Measurements from ENCODE around the gene SEPSECS. TPM values are rescaled to one million over a fixed set of nuclear protein-coding genes. Genes with fewer than 3 reads are reported as not detected.
A peak's percentile ranks its signal among the peaks of the same experiment; 100 is the strongest.

The SEPSECS gene
- total and polyA plus RNA-seq, 2 of the 13 experiments (the other 11 are each of a cell fraction or from before 2014, with no cell fraction given) = 9.4 to 14.3 TPM

- CTCF ChIA-PET (ENCODE audit: low intra/inter-chr PET ratio, low total read pairs) = no interaction called here
- Histone ChIP-seq H3K36me3 (replicated peaks in 1 of 2; ENCODE audit: control insufficient read depth in 1 of 2, insufficient read depth in 2 of 2, low read length in 2 of 2) (no peaks in the 10 kb centered on the region), H3K9ac (ENCODE audit: insufficient read depth, low read depth, low read length) (no peak overlapping the region), H3K4me3 (replicated peaks in 1 of 3; ENCODE audit: insufficient read depth in 1 of 3, low read depth in 2 of 3, low read length in 3 of 3) (no peak overlapping the region), H2AFZ (ENCODE audit: low read length) (no peak overlapping the region), H3K4me1 (ENCODE audit: insufficient read depth, low read length) (peaks cover 7% of the 10 kb centered on the region), H3K27me3 (ENCODE audit: control insufficient read depth in 1 of 2, insufficient read depth in 2 of 2, low read length in 2 of 2) (no peaks in the 10 kb centered on the region; a peak in 1 of 5 replicates), H3K79me2 (ENCODE audit: insufficient read depth, low read length) (no peaks in the 10 kb centered on the region), H3K4me2 (ENCODE audit: low read depth, low read length) (no peak overlapping the region), H4K20me1 (ENCODE audit: insufficient read depth, low read length) (no peaks in the 10 kb centered on the region), H3K9me3 (ENCODE audit: low read length) (no peaks in the 10 kb centered on the region), H3K27ac (ENCODE audit: extremely low read length, insufficient read depth, low read length) (no peak overlapping the region)
- in situ Hi-C loops (cut with HindIII; ENCODE audit: extremely low pct_ligation_motif_present, low pct_unique_long_range_greater_than_20kb) (no loop called here), intact Hi-C loops (cut with micrococcal nuclease; ENCODE audit: unreplicated experiment) (no loop called here)
- POLR2A ChIA-PET = no interaction called here
- DNase-seq (ENCODE audit: low spot score) = no peak
- no peak for ATAC-seq
- no peak for FAIRE-seq
- TF ChIP-seq GMEB1 (CRISPR knock-in tag; IDR thresholded peaks at IDR 0.05; ENCODE audit: borderline replicate concordance) (no peak), HMGA1 (CRISPR knock-in tag; conservative IDR thresholded peaks at IDR 0.05) (no peak), TBP (CRISPR knock-in tag; IDR thresholded peaks at IDR 0.05) (no peak), U2AF1 (optimal IDR thresholded peaks at IDR 0.05; ENCODE audit: low read depth, low read length) (no peak)
- WGBS (ENCODE audit: low lambda C conversion rate) = 95% methylated on average over 1 of the region's 1 CpG
- BruUV-seq (replicated peaks) = no TSS peak
Observed at GRCh38 chr4:25207997-25208396, 47.7 kb upstream of the SEPSECS start.

GRCh38 chr4:25198713-25199112 lies 38.5 kb upstream of the SEPSECS start:
- Histone ChIP-seq H3K79me2 (ENCODE audit: insufficient read depth, low read length) (no peaks in the 10 kb centered on the region), H2AFZ (ENCODE audit: low read length) (no peak overlapping the region), H4K20me1 (ENCODE audit: insufficient read depth, low read length) (no peaks in the 10 kb centered on the region), H3K4me1 (ENCODE audit: insufficient read depth, low read length) (no peaks in the 10 kb centered on the region), H3K9ac (ENCODE audit: insufficient read depth, low read depth, low read length) (no peak overlapping the region), H3K27me3 (ENCODE audit: control insufficient read depth in 1 of 2, insufficient read depth in 2 of 2, low read length in 2 of 2) (no peaks in the 10 kb centered on the region), H3K27ac (ENCODE audit: extremely low read length, insufficient read depth, low read length) (no peak overlapping the region), H3K36me3 (replicated peaks in 1 of 2; ENCODE audit: control insufficient read depth in 1 of 2, insufficient read depth in 2 of 2, low read length in 2 of 2) (0 out of 5 replicates have a peak, but pooled peaks cover 0 to 3% of the 10 kb centered on the region in 2 experiments), H3K9me3 (ENCODE audit: low read length) (no peaks in the 10 kb centered on the region), H3K4me3 (replicated peaks in 1 of 3; ENCODE audit: insufficient read depth in 1 of 3, low read depth in 2 of 3, low read length in 3 of 3) (no peak overlapping the region), H3K4me2 (ENCODE audit: low read depth, low read length) (no peak overlapping the region)
- ChIA-PET CTCF (ENCODE audit: low intra/inter-chr PET ratio, low total read pairs) (no interaction called here), POLR2A (no interaction called here)
- no TSS peak for BruUV-seq (replicated peaks)
- no peak for DNase-seq (ENCODE audit: low spot score)
- FAIRE-seq = no peak
- no peak for ATAC-seq
- in situ Hi-C loops (cut with HindIII; ENCODE audit: extremely low pct_ligation_motif_present, low pct_unique_long_range_greater_than_20kb) (no loop called here), intact Hi-C loops (cut with micrococcal nuclease; ENCODE audit: unreplicated experiment) (no loop called here)
- 97% methylated on average over 2 of the region's 2 CpGs for WGBS (ENCODE audit: low lambda C conversion rate)
- peak; percentile 59 for TF ChIP-seq ZNF768 (CRISPR knock-in tag; IDR thresholded peaks at IDR 0.05)
- TF ChIP-seq, protein P1, sequence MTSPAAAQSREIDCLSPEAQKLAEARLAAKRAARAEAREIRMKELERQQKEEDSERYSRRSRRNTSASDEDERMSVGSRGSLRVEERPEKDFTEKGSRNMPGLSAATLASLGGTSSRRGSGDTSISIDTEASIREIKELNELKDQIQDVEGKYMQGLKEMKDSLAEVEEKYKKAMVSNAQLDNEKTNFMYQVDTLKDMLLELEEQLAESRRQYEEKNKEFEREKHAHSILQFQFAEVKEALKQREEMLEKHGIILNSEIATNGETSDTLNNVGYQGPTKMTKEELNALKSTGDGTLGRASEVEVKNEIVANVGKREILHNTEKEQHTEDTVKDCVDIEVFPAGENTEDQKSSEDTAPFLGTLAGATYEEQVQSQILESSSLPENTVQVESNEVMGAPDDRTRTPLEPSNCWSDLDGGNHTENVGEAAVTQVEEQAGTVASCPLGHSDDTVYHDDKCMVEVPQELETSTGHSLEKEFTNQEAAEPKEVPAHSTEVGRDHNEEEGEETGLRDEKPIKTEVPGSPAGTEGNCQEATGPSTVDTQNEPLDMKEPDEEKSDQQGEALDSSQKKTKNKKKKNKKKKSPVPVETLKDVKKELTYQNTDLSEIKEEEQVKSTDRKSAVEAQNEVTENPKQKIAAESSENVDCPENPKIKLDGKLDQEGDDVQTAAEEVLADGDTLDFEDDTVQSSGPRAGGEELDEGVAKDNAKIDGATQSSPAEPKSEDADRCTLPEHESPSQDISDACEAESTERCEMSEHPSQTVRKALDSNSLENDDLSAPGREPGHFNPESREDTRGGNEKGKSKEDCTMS (CRISPR knock-in tag; conservative IDR thresholded peaks at IDR 0.05) = no peak
